CD14-positive monocyte (primary cell): ENCODE results near the gene BSDC1. TPM values are rescaled to one million over a fixed set of nuclear protein-coding genes. Genes with fewer than 3 reads are reported as not detected.

Source experiments
- DNase-seq, 3 donors: peaks; one replicate each; pipeline ENCODE4 v3.0.0-alpha.2; 2011 to 2022
- H2AFZ ChIP-seq: 2 replicates; pipeline ENCODE4 v1.6.0; 2012; ENCODE audit warnings: mild to moderate bottlenecking, low read depth, low read length, inconsistent platforms; ENCODE audit not compliant: insufficient read depth, poor library complexity, severe bottlenecking
- H3K27ac ChIP-seq, 2 donors: 1 replicate in 1 of 2; 2 replicates in 1 of 2; pipeline ENCODE4 v1.5.1; 2012 to 2013; ENCODE audit warnings: low read length in 2 of 2, control low read depth in 1 of 2, inconsistent platforms in 1 of 2, low read depth in 1 of 2, mild to moderate bottlenecking in 1 of 2
- H3K27me3 ChIP-seq, 2 donors: one replicate each; pipeline versions ENCODE4 v1.6.0 to v1.6.1; 2011 to 2013; ENCODE audit warnings: low read length in 2 of 2; ENCODE audit not compliant: control insufficient read depth in 2 of 2, insufficient read depth in 2 of 2
- H3K36me3 ChIP-seq, 2 donors: replicated peaks in 1 of 2; 1 replicate in 1 of 2; 2 replicates in 1 of 2; pipeline versions ENCODE4 v1.5.1 to v1.6.1; 2012 to 2013; ENCODE audit warnings: low read length in 2 of 2, control low read depth in 1 of 2, inconsistent platforms in 1 of 2, mild to moderate bottlenecking in 1 of 2; ENCODE audit not compliant: insufficient read depth in 2 of 2, control insufficient read depth in 1 of 2
- H3K4me1 ChIP-seq, 2 donors: 1 replicate in 1 of 2; 2 replicates in 1 of 2; pipeline versions ENCODE4 v1.5.1 to v1.6.1; 2012 to 2013; ENCODE audit warnings: low read length in 2 of 2, control low read depth in 1 of 2, inconsistent platforms in 1 of 2, mild to moderate bottlenecking in 1 of 2, moderate library complexity in 1 of 2; ENCODE audit not compliant: insufficient read depth in 2 of 2, control insufficient read depth in 1 of 2
- H3K4me2 ChIP-seq: replicated peaks from 2 replicates; pipeline ENCODE3; 2012; ENCODE audit warnings: low read length, moderate library complexity, mild to moderate bottlenecking; ENCODE audit not compliant: poor library complexity, severe bottlenecking; ENCODE audit errors: extremely low read depth
- H3K4me3 ChIP-seq, 3 experiments: fragments of 200-600 bp in 1 of 3; sonication (generic) in 1 of 3; replicated peaks in 1 of 3; 1 replicate in 2 of 3; 2 replicates in 1 of 3; pipeline ENCODE4 v1.5.1; 2011 to 2013; ENCODE audit warnings: low read length in 3 of 3, mild to moderate bottlenecking in 3 of 3, control low read depth in 2 of 3, low read depth in 2 of 3, inconsistent platforms in 1 of 3, moderate library complexity in 1 of 3
- H3K79me2 ChIP-seq: 2 replicates; pipeline ENCODE4 v1.6.0; 2012; ENCODE audit warnings: mild to moderate bottlenecking, control low read depth, inconsistent platforms, low read length, moderate library complexity; ENCODE audit not compliant: insufficient read depth
- H3K9ac ChIP-seq: 2 replicates; pipeline ENCODE4 v1.6.0; 2017; ENCODE audit warnings: low read length, mild to moderate bottlenecking; ENCODE audit not compliant: insufficient read depth, poor library complexity, severe bottlenecking
- H3K9me3 ChIP-seq, 2 donors: replicated peaks in 1 of 2; 1 replicate in 1 of 2; 2 replicates in 1 of 2; pipeline versions ENCODE4 v1.5.1 to v1.6.1; 2012 to 2013; ENCODE audit warnings: low read length in 2 of 2, control low read depth in 1 of 2; ENCODE audit not compliant: control insufficient read depth in 1 of 2, insufficient read depth in 1 of 2
- H4K20me1 ChIP-seq: 2 replicates; pipeline ENCODE4 v1.6.0; 2012; ENCODE audit warnings: mild to moderate bottlenecking, low read length, control low read depth, moderate library complexity; ENCODE audit not compliant: insufficient read depth
- H3K27ac Mint-ChIP-seq, 7 donors: one replicate each; pipeline ENCODE4 v1.8.0; 2020; ENCODE audit warnings: mild to moderate bottlenecking in 7 of 7, mixed read lengths in 7 of 7, moderate library complexity in 6 of 7, inconsistent platforms in 2 of 7
- H3K27me3 Mint-ChIP-seq, 3 donors: one replicate each; pipeline ENCODE4 v1.8.0; 2021 to 2022; ENCODE audit warnings: low read depth in 3 of 3, mild to moderate bottlenecking in 3 of 3, mixed read lengths in 3 of 3, moderate library complexity in 3 of 3, inconsistent platforms in 1 of 3
- H3K36me3 Mint-ChIP-seq, 2 donors: one replicate each; pipeline ENCODE4 v1.8.0; 2020; ENCODE audit warnings: mixed read lengths in 2 of 2, inconsistent platforms in 1 of 2, mild to moderate bottlenecking in 1 of 2
- H3K4me1 Mint-ChIP-seq: one replicate; pipeline ENCODE4 v1.8.0; 2020; ENCODE audit warnings: mild to moderate bottlenecking, mixed read lengths
- H3K4me3 Mint-ChIP-seq, 2 donors: one replicate each; pipeline ENCODE4 v1.8.0; 2020; ENCODE audit warnings: mild to moderate bottlenecking in 2 of 2, mixed read lengths in 2 of 2, moderate library complexity in 1 of 2
- H3K9me3 Mint-ChIP-seq, 7 donors: one replicate each; pipeline ENCODE4 v1.8.0; 2020 to 2022; ENCODE audit warnings: mixed read lengths in 7 of 7, mild to moderate bottlenecking in 6 of 7, moderate library complexity in 6 of 7, inconsistent platforms in 2 of 7
- CTCF ChIP-seq: fragments of 200-600 bp; IDR thresholded peaks from one replicate; pipeline ENCODE4 v1.8.0; 2022; ENCODE audit warnings: antibody characterized with exemption, mild to moderate bottlenecking
- WGBS: methylation state at CpG from one replicate; pipeline ENCODE4 v1.1.5; 2013; ENCODE audit warnings: missing lambda C conversion rate; ENCODE audit not compliant: insufficient coverage; 5-methylcytosine and 5-hydroxymethylcytosine counted together
- intact Hi-C, 2 donors: fragments of 100-400 bp; cut with micrococcal nuclease; formaldehyde crosslinking; loops; one replicate each; pipeline versions ENCODE4 v1.15.0 to v1.15.1; 2023
- polyA plus RNA-seq, 3 donors: library from polyadenylated mRNA; depleted of rRNA in 1 of 3; unstranded in 2 of 3; stranded (reverse) in 1 of 3; fragments of 300-500 nt in 2 of 3; fragments of >200 nt in 1 of 3; fragmentation: Illumina TruSeq in 2 of 3; gene quantifications; 1 replicate in 2 of 3; 2 replicates in 1 of 3; pipeline ENCODE4 v1.2.3, GENCODE V29; 2012 to 2021

Gene BSDC1
- polyA plus RNA-seq, 3 donors: 19.0 to 42.4 (median 23.7) TPM

GRCh38 chr1:32352831-32353383 lies 41.3 kb downstream of the BSDC1 start:
- intact Hi-C loops: loop anchor here in 1 of 2 donors (5.0 kb wide), 1 partner anchor 39 kb away; the partner anchor contains the start of gene BSDC1
- TF ChIP-seq CTCF: no peak
- DNase-seq: no peak
- no peak overlapping the region for H3K4me3 ChIP-seq
- H3K36me3 ChIP-seq: no peaks in the 10 kb centered on the region
- no peak overlapping the region for H2AFZ ChIP-seq
- WGBS: 80% methylated on average over 1 of the region's 2 CpGs
- peaks cover 0 to 5% of the 10 kb centered on the region in 2 donors for H3K9me3 ChIP-seq
- H3K36me3 Mint-ChIP-seq: peaks cover 8 to 24% of the 10 kb centered on the region in 2 donors
- no peak overlapping the region for H3K27ac ChIP-seq
- peaks cover 0 to 3% of the 10 kb centered on the region in 2 donors for H3K27me3 ChIP-seq
- H3K9ac ChIP-seq: no peak overlapping the region
- H3K27me3 Mint-ChIP-seq: peaks cover 19 to 30% (median 24%) of the 10 kb centered on the region in 3 donors
- H3K9me3 Mint-ChIP-seq: peaks cover 2 to 9% (median 4%) of the 10 kb centered on the region in 7 donors
- no peaks in the 10 kb centered on the region for H3K79me2 ChIP-seq
- H4K20me1 ChIP-seq: no peaks in the 10 kb centered on the region
- H3K4me2 ChIP-seq: peak overlapping the region; percentile 9
- peaks cover 58 to 63% of the 10 kb centered on the region in 2 donors for H3K4me1 ChIP-seq
- H3K4me1 Mint-ChIP-seq: peaks cover 61% of the 10 kb centered on the region
- no peak overlapping the region for H3K27ac Mint-ChIP-seq
- peak overlapping the region; percentile 27 to 68 for H3K4me3 Mint-ChIP-seq

GRCh38 chr1:32352239-32352745 lies 41.9 kb downstream of the BSDC1 start:
- DNase-seq: no peak
- Histone ChIP-seq H3K4me1 (peaks cover 58 to 65% of the 10 kb centered on the region in 2 donors), H3K9ac (peak overlapping the region; percentile 89), H2AFZ (peak overlapping the region; percentile 76), H3K27ac (peak overlapping the region; percentile 63 to 88), H3K9me3 (peaks cover 0 to 5% of the 10 kb centered on the region in 2 donors), H4K20me1 (no peaks in the 10 kb centered on the region), H3K36me3 (no peaks in the 10 kb centered on the region), H3K79me2 (no peaks in the 10 kb centered on the region), H3K27me3 (peaks cover 0 to 8% of the 10 kb centered on the region in 2 donors), H3K4me3 (peak overlapping the region; percentile 35 to 74 (median 41)), H3K4me2 (peak overlapping the region; percentile 79)
- H3K4me3 Mint-ChIP-seq: peak overlapping the region; percentile 68 to 70
- peak overlapping the region in 5 of 7 donors; percentile 40 to 90 (median 73) for H3K27ac Mint-ChIP-seq
- WGBS: no CpG with 5 or more reads among the region's 8 CpGs
- H3K36me3 Mint-ChIP-seq: peaks cover 8 to 26% of the 10 kb centered on the region in 2 donors
- peaks cover 24 to 32% (median 28%) of the 10 kb centered on the region in 3 donors for H3K27me3 Mint-ChIP-seq
- TF ChIP-seq CTCF: no peak
- H3K9me3 Mint-ChIP-seq: peaks cover 2 to 9% (median 4%) of the 10 kb centered on the region in 7 donors
- intact Hi-C loops: loop anchor here in 1 of 2 donors (5.0 kb wide), 1 partner anchor 40 kb away; the partner anchor contains the start of gene BSDC1
- H3K4me1 Mint-ChIP-seq: peaks cover 62% of the 10 kb centered on the region
